GM12801 (cell line): ENCODE results near the gene SLC39A9.

ENCODE experiments used
- CTCF ChIP-seq: IDR thresholded peaks from one replicate; pipeline ENCODE4 v1.5.1; 2011; ENCODE audit warnings: control low read depth; ENCODE audit not compliant: insufficient read length; ENCODE audit errors: extremely low read depth

SLC39A9 gene

GRCh38 chr14:69481815-69482568 lies 83.5 kb downstream of the SLC39A9 start:
- no peak for TF ChIP-seq CTCF

DNA sequence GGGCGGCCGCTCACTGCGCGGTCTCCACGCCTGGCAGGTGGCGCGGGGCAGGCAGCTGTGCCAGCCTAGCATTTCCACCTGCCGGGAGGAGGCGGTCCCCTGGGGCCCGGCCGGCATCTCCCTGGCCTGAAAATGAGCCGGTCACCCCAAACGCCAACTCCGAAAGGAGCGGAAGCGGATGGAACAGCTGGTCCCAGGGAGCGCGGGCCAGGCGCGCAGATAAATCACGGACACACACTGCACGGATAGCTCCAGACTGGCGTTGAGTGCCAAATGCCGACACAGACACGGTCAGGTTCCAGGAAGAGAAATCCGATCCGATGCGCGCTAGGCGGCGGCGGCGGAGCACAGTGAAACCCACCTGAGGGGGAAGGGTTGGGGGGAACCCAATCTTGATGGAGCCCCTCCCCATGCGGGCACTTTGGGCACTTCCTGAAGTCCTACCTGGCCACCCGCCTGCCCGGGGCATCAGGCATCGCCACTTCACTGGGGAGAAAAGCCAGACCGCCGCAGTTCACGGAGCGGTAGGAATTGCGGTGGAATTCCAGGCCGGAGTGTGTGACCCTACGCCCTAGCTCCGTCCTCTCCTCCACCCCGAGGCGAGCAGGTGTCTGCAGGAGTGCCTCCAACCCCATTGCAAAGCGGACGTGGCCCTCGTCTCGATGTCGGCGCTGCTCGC lies 85.4 kb downstream of the SLC39A9 start:
- no peak for TF ChIP-seq CTCF

- TF ChIP-seq CTCF: no peak
Measured at GRCh38 chr14:69484444-69485314, 86.2 kb downstream of the SLC39A9 start, which contains the start of gene PLEKHD1. TSS of gene PLEKHD1 (plus strand) at chr14:69484728. CDS start at chr14:69484966, 238 bp downstream.

DNA sequence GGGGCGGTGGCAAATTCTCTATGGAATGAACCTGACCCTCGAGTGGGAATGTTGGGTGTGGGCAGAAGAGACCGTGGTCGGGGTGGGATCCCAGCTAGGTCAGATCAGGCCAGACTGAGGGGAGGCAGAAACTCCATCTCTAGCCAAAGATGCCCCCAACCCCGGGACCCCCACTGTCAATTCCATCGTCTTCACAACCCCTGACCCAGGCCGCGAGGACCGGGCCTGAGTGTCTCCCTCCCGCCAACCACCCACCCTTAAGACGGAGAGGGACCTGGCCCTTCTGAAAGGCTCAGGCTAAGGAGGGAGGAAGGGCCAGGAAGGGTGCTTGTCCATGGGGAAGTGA lies 86.8 kb downstream of the SLC39A9 start:
- TF ChIP-seq CTCF: no peak

GRCh38 chr14:69485701-69486100 lies 87.2 kb downstream of the SLC39A9 start:
- no peak for TF ChIP-seq CTCF

- TF ChIP-seq CTCF: no peak
Measured at GRCh38 chr14:69487226-69487625, 88.7 kb downstream of the SLC39A9 start.

DNA sequence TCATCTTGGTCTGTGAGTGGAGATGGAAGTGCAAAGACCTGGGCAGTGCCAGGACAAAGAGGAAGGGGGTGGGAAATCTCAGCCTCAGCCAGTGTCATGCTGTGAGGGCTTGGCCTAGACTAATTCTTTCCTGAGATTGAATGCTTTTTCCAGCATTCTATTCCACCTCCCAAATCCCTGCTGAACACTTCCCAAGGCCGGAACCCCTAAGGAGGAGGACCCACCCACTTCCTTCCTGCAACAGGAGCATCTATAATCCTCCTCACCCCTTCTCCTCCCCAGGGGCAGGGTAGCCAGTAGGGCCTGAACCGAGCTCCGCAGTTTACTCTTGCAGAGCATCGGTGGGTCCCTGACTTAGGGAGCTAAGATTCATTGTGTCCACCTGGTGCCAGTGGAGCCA lies 89.3 kb downstream of the SLC39A9 start:
- TF ChIP-seq CTCF: no peak
